ENCODE results near the gene KRT12.

KRT12 gene

DNA sequence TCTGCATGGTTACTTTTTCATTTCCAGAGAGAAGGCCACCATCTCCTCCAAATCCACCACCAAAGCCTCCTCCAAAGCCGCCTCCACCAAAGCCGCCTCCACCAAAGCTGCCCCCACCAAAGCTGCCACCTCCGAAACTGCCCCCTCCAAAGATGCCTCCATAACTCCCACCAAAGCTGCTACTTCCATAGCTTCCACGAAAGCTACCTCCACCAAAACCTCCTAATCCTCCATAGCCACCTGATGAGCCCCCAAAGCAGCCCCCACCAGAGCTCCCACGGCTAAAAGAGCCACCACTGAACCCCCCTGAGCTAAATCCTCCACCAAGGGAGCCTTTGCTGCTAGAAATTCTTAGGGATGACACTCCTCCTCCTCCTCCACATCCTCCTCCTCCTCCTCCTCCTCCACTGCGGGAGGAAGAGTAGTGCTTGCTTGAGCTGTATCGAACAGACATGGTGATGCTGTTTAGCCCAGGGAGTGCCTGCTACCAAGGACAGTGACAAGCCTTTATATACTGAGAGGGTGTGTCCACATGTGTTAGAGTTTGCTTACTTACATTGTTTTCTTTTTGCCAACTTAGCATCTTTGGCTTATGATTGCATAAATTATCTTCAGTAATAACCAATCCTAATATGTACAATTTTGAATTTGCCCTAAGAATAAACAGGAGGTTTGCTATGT is 44.8 kb downstream of the KRT12 start, which contains the start of gene KRT10:
Gene KRT10 (minus strand): TSS at position 483 of the 681 bp plus-strand sequence. CDS start 29 bp downstream, at position 454.
- ChIA-PET CTCF (interaction anchor here (0.6 to 2.7 kb wide), 3 partner anchors 9 to 826 kb away, joined by 3 to 6 read pairs (median 3); no protein-coding TSS in a partner anchor), POLR2A (no interaction called here)
- no peak for DNase-seq (ENCODE audit: extremely low spot score)
- TF ChIP-seq, protein P1, sequence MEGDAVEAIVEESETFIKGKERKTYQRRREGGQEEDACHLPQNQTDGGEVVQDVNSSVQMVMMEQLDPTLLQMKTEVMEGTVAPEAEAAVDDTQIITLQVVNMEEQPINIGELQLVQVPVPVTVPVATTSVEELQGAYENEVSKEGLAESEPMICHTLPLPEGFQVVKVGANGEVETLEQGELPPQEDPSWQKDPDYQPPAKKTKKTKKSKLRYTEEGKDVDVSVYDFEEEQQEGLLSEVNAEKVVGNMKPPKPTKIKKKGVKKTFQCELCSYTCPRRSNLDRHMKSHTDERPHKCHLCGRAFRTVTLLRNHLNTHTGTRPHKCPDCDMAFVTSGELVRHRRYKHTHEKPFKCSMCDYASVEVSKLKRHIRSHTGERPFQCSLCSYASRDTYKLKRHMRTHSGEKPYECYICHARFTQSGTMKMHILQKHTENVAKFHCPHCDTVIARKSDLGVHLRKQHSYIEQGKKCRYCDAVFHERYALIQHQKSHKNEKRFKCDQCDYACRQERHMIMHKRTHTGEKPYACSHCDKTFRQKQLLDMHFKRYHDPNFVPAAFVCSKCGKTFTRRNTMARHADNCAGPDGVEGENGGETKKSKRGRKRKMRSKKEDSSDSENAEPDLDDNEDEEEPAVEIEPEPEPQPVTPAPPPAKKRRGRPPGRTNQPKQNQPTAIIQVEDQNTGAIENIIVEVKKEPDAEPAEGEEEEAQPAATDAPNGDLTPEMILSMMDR (IDR thresholded peaks at IDR 0.05; ENCODE audit: control extremely low read depth, extremely low read depth, low read depth, missing control alignments) = no peak

DNA sequence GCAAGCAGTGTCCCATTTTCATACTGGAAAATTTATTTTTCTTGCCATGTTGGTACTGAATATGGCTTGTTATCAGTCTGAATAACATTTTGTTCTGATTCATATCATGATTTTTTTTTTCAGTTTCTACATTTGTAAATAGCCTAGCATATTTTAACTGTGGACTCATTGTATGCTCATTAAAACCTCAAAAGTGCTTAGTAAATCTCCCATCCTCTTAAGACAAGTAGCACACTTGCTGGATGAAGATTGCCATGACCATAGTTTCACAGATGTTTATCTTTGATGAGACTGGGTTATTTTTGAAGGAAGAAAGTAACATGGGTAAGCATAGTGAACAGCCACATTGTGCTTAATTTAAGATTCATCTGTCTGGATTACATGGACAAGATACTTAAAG is 45.5 kb downstream of the KRT12 start:
- ChIA-PET POLR2A (no interaction called here), CTCF (interaction anchor here (0.6 to 3.3 kb wide), 3 partner anchors 9 to 841 kb away, joined by 3 to 17 read pairs (median 3); no protein-coding TSS in a partner anchor)
- DNase-seq (ENCODE audit: extremely low spot score) = no peak
- TF ChIP-seq, protein P1 (IDR thresholded peaks at IDR 0.05; ENCODE audit: control extremely low read depth, extremely low read depth, low read depth, missing control alignments) = no peak

DNA sequence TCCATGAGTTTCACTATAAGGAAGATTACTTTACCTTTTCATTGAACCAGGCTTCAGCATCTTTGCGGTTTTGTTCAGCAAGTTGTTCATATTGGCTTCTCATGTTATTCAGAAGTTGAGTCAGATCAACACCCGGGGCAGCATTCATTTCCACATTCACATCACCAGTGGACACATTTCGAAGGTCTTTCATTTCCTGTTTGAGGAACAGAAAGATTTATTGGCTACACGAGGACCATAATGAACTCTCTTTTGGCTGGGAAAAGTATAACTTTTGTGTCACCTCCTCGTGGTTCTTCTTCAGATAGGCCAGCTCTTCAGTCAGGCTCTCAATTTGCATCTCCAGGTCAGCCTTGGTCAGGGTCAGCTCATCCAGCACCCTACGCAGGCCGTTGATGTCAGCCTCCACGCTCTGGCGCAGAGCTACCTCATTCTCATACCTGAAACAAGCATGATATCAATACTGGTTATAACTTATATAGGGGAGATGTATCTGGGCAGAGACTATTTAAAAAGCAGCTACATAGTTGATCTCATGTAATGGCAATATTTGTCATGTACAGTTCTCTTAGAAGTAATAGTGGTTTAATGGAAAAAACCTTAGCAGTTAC is 46.7 kb downstream of the KRT12 start:
- DNase-seq (ENCODE audit: extremely low spot score) = no peak
- TF ChIP-seq, protein P1 (IDR thresholded peaks at IDR 0.05; ENCODE audit: control extremely low read depth, extremely low read depth, low read depth, missing control alignments) = no peak
- POLR2A ChIA-PET = no interaction called here
- CTCF ChIA-PET = interaction anchor here (1.1 to 3.3 kb wide), 4 partner anchors 37 to 842 kb away, joined by 3 to 17 read pairs (median 4); no protein-coding TSS in a partner anchor

DNA sequence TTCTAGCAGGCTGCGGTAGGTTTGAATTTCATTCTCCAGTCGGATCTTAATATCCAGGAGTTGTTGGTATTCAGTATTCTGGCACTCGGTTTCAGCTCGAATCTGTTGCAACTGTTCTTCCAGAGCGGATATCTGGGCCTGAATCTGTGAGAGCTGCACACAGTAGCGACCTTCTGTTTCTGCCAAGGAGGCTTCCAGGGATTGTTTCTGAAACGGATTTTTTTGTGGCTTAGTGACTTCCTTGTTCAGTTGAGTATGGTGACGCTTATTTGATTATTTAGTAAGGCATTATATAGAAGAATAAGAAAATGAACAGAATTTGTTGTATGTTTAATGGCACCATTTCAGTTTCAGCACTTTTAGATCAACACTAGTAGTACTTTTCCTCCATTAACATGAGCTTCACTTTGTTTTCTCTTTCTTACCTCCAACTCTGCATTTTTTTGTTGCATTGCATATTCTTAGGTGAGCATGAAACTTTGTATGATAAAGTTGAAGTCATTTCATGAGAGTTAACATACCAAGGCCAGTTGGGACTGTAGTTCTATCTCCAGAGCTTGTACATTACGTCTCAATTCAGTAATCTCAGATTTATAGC is 47.4 kb downstream of the KRT12 start:
- ChIA-PET POLR2A (no interaction called here), CTCF (interaction anchor here (1.0 to 3.3 kb wide), 8 partner anchors 11 to 846 kb away, joined by 3 to 17 read pairs (median 4); no protein-coding TSS in a partner anchor)
- no peak for DNase-seq (ENCODE audit: extremely low spot score)
- TF ChIP-seq, protein P1 (IDR thresholded peaks at IDR 0.05; ENCODE audit: control extremely low read depth, extremely low read depth, low read depth, missing control alignments) = no peak

DNA sequence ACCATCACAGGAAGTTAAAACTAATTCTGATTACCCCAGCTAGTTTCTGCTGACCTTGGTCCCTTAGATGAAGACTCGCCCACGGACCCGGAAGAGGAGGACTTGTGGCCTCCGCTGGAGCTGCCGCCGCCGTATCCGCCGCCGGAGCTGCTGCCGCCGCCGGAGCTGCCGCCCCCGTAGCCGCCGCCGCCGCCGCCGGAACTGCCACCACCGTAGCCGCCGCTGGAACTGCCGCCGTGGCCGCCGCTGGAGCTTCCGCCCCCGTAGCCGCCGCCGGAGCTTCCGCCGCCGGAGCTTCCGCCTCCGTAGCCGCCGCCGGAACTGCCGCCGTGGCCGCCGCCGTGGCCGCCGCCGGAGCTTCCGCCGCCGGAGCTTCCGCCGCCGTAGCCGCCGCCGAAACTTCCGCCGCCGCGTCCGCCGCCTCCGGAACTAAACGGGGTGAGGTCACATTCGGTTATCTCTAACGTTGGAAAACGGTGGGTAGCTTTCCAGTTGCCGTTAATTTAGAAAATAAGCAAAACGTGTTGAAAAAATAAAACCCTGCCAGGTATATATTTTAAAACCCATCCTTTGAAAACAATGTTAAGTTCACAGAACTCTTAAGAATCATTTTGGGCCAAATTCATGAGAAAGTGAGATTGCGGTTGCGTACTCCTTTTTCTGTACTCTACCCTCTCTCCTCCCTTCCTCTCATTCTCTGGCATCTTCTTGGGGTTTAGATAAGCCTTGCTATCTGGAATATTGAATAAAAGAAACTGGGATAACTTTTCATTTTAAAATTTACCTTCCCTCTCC is 48.1 kb downstream of the KRT12 start:
- TF ChIP-seq, protein P1 (IDR thresholded peaks at IDR 0.05; ENCODE audit: control extremely low read depth, extremely low read depth, low read depth, missing control alignments) = no peak
- ChIA-PET POLR2A (interaction anchor here (0.5 to 1.1 kb wide), 3 partner anchors 9 to 869 kb away, joined by 3 read pairs; no protein-coding TSS in a partner anchor), CTCF (interaction anchor here (0.7 to 3.3 kb wide), 10 partner anchors 9 to 847 kb away, joined by 3 to 17 read pairs (median 4); no protein-coding TSS in a partner anchor)
- DNase-seq (ENCODE audit: extremely low spot score) = peak; percentile 85

Measured in GM10248 (cell line).